Activated naive CD8-positive, alpha-beta T cell treated with anti-CD3 and anti-CD28 coated beads for 36 hours (primary cell): Measurements from ENCODE around the gene FANCC. TPM values are rescaled to one million over a fixed set of nuclear protein-coding genes. Genes with fewer than 3 reads are reported as not detected.

Experiments
- DNase-seq: peaks from one replicate; pipeline ENCODE4 v3.0.0; 2021
- H3K27ac Mint-ChIP-seq: one replicate; pipeline ENCODE4 v1.8.0; 2022; ENCODE audit warnings: mild to moderate bottlenecking, moderate library complexity, mixed read lengths
- H3K27me3 Mint-ChIP-seq: one replicate; pipeline ENCODE4 v1.8.0; 2022; ENCODE audit warnings: mild to moderate bottlenecking, mixed read lengths
- H3K36me3 Mint-ChIP-seq: one replicate; pipeline ENCODE4 v1.8.0; 2021; ENCODE audit warnings: mild to moderate bottlenecking, mixed read lengths
- H3K4me1 Mint-ChIP-seq: one replicate; pipeline ENCODE4 v1.8.0; 2021; ENCODE audit warnings: mixed read lengths
- H3K4me3 Mint-ChIP-seq: one replicate; pipeline ENCODE4 v1.8.0; 2022; ENCODE audit warnings: mild to moderate bottlenecking, moderate library complexity, mixed read lengths
- H3K9me3 Mint-ChIP-seq: one replicate; pipeline ENCODE4 v1.8.0; 2022; ENCODE audit warnings: mixed read lengths
- total RNA-seq, 2 experiments: library from RNA; stranded (reverse); gene quantifications; one replicate each; pipeline ENCODE4 v1.2.3, GENCODE V29; 2021

Gene FANCC
- total RNA-seq, 2 experiments from 2014 or later = 16.0 to 16.5 TPM

GRCh38 chr9:95155220-95155619, 162.3 kb downstream of the FANCC start:
- H3K27me3 Mint-ChIP-seq = no peaks in the 10 kb centered on the region

DNA sequence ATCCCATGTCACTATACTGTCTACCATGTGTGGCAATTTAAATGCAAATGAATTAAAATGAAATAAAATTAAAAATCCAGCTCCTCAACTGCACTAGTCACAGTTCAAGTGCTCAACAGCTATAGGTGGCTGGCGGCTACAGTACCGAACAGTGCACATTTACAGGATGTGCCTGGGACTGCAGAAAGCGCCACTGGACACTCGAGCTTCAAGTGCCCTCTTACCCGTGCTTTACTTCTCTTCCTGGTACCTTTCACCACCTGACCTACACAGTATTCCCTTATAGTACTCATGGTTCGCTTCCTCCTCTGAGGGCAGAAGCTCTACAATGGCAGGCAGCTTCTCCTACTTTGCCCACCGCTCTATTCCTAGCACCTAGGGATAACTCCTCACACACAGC, 166.6 kb downstream of the FANCC start:
- H3K9me3 Mint-ChIP-seq = no peaks in the 10 kb centered on the region
- peaks cover 7% of the 10 kb centered on the region for H3K4me1 Mint-ChIP-seq
- no peak for DNase-seq
- no peaks in the 10 kb centered on the region for H3K27me3 Mint-ChIP-seq
- H3K4me3 Mint-ChIP-seq = no peak overlapping the region
- H3K36me3 Mint-ChIP-seq = peaks cover 3% of the 10 kb centered on the region
- no peak overlapping the region for H3K27ac Mint-ChIP-seq

More at GRCh38 chr9:95155220-95155619, 162.3 kb downstream of the FANCC start:
- Mint-ChIP-seq H3K4me3 (no peak overlapping the region), H3K36me3 (peaks cover 12% of the 10 kb centered on the region), H3K4me1 (peaks cover 10% of the 10 kb centered on the region), H3K9me3 (no peaks in the 10 kb centered on the region), H3K27ac (no peak overlapping the region)
- no peak for DNase-seq

GRCh38 chr9:95148208-95148520, 169.3 kb downstream of the FANCC start:
- H3K27ac Mint-ChIP-seq = no peak overlapping the region
- H3K4me3 Mint-ChIP-seq = no peak overlapping the region
- H3K9me3 Mint-ChIP-seq = no peaks in the 10 kb centered on the region
- H3K4me1 Mint-ChIP-seq = peaks cover 4% of the 10 kb centered on the region
- H3K27me3 Mint-ChIP-seq = no peaks in the 10 kb centered on the region
- DNase-seq = no peak
- peaks cover 6% of the 10 kb centered on the region for H3K36me3 Mint-ChIP-seq

DNA sequence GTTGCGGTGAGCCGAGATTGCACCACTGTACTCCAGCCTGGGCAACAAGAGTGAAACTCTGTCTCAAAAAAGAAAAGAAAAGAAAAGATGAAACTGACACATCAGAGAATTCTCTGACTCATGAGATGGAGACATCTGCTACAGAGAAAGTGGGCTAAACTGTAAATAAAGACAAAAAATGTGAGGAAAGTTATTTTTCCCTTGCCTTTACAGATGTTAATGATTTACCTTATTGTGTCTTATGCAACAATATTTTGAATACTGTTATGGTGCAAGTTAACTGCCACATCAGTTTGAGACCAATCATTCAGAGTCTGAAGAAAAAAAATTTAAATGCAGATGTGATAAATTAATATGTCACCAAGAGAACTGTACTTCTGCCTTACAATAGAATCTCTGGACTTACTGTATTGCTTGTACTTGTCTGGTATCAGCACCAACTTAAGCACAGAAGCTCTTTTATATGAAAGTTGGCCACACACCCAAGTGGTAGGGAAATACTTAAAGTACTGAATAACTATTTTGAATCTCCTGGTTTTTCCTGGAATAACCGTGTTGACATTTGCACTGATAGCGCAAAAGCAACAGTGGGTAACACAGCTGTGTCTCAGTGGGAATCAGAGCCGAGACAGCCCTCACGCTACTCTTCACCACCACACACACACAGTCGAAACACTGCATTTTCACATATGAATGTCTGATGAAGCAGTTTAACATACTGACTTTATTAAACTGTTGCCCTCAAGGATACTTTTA, 169.9 kb downstream of the FANCC start:
- no peak for DNase-seq
- no peak overlapping the region for H3K4me3 Mint-ChIP-seq
- H3K4me1 Mint-ChIP-seq = peaks cover 4% of the 10 kb centered on the region
- H3K27me3 Mint-ChIP-seq = no peaks in the 10 kb centered on the region
- no peaks in the 10 kb centered on the region for H3K9me3 Mint-ChIP-seq
- no peak overlapping the region for H3K27ac Mint-ChIP-seq
- H3K36me3 Mint-ChIP-seq = peaks cover 6% of the 10 kb centered on the region

DNA sequence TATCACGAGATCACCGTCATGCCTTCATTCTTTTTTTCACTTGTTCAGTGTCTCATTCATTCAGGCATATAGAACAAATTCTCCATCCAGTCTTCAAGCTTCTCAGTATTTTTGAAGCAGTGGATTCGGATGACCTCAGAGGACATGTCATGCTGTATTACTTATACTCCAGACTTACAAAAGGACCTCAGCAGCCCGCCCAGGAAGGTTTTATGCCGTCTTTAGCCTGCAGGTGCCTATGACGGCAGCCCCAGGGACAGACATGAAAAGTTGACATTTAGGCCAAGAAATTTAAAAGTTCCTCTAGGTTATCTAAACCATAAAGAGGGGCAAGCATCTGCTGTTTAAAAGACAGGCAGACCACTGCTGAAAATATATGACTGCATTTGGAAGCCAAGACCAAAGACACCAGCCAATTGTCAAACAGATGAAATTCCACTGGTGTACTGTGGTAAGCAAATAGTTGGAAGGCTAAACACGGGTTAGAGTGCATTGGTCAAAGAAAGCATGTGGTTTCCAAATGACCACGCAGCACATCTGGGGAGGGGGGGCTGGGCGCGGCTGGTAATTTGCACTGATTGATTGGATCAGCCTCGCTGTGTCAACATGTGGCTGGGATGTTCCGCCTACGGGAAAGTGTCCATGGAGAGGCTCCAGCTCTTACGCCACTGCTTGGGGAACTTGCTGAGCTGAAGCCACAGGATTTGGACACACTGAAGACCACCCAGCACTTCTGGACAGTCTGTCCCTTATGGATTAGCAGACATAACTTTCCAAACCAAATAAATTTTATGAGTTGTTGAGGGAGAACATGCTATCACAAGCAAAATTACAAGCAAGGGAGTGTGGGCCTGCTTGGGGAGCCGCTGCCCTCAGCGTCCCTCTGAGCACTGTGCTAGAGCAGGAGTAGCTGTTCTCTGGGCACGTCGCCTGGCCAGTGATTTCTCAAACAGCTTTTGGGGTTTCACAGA, 173.6 kb downstream of the FANCC start:
- Mint-ChIP-seq H3K27me3 (no peaks in the 10 kb centered on the region), H3K36me3 (peaks cover 6% of the 10 kb centered on the region), H3K9me3 (no peaks in the 10 kb centered on the region), H3K27ac (no peak overlapping the region), H3K4me3 (no peak overlapping the region), H3K4me1 (peaks cover 4% of the 10 kb centered on the region)
- no peak for DNase-seq

- no peak overlapping the region for H3K27ac Mint-ChIP-seq
- no peak overlapping the region for H3K4me3 Mint-ChIP-seq
- no peaks in the 10 kb centered on the region for H3K9me3 Mint-ChIP-seq
- H3K4me1 Mint-ChIP-seq = peaks cover under 1% of the 10 kb centered on the region
- H3K36me3 Mint-ChIP-seq = peaks cover 6% of the 10 kb centered on the region
- no peak for DNase-seq
- H3K27me3 Mint-ChIP-seq = no peaks in the 10 kb centered on the region
Measured at GRCh38 chr9:95142728-95143127, 174.8 kb downstream of the FANCC start.

DNA sequence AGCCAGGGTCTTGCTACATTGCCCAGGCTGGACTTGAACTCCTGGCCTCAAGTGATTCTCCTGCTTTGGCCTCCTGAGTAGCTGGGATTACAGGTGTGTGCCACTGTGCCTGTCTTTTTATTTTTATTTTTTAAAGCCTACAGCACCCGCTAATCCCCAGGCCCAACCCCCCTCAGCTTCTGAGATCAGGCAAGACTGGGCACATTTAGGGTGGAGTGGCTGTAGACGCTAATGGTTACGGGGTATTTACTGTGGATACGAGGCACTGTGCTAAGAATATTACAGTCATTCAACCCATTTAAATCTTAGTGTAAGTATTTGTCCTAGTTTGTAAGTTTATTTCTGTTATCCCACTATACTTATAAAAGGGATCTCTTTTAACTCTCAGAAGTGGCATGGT, 175.2 kb downstream of the FANCC start:
- H3K4me3 Mint-ChIP-seq = no peak overlapping the region

DNA sequence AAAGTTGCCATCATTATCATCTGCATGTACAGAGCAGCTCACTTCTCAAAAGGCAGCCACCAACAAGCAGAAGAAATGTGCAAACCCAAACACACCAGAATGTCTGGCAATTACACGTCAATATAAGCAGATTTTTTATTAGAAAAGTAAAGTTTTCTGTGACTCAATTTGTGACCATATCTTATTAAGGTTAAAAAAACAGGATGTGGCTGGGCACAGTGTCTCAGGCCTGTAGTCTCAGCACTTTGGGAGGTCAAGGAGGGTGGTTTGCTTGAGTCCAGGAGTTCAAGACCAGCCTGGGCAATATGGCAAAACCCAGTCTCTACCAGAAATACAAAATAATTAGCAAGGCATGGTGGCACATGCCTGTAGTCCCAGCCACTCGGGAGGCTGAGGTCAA, 176.7 kb downstream of the FANCC start:
- no peaks in the 10 kb centered on the region for H3K4me1 Mint-ChIP-seq
- no peak overlapping the region for H3K27ac Mint-ChIP-seq
- H3K27me3 Mint-ChIP-seq = no peaks in the 10 kb centered on the region
- DNase-seq = no peak
- no peak overlapping the region for H3K4me3 Mint-ChIP-seq
- H3K36me3 Mint-ChIP-seq = peaks cover 6% of the 10 kb centered on the region
- H3K9me3 Mint-ChIP-seq = no peaks in the 10 kb centered on the region

More for the DNA sequence above, 175.2 kb downstream of the FANCC start:
- H3K9me3 Mint-ChIP-seq = no peaks in the 10 kb centered on the region
- no peaks in the 10 kb centered on the region for H3K27me3 Mint-ChIP-seq
- no peak overlapping the region for H3K27ac Mint-ChIP-seq
- DNase-seq = no peak
- H3K36me3 Mint-ChIP-seq = peaks cover 6% of the 10 kb centered on the region
- H3K4me1 Mint-ChIP-seq = no peaks in the 10 kb centered on the region

DNA sequence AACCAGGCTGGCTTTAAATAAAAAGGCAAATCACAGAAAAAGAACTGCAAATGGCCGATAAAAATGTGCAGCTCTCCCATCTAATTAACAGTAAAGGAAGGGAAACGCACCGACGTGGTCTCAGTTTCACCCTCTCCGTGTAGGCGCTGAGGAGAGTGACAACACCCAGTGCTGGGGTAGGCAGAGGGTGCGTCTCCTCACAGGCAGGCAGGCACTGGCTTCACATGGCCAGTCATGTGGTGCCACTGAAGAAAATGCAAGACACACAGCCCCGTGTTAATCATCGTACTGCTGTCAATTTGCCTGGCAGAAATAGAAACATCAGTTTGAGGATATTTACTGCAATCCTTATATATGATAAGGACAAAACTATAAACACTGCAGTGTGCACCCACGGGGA, 178.4 kb downstream of the FANCC start:
- Mint-ChIP-seq H3K27me3 (no peaks in the 10 kb centered on the region), H3K27ac (no peak overlapping the region), H3K9me3 (no peaks in the 10 kb centered on the region), H3K4me1 (no peaks in the 10 kb centered on the region), H3K4me3 (no peak overlapping the region), H3K36me3 (peaks cover 2% of the 10 kb centered on the region)
- DNase-seq = no peak

- Mint-ChIP-seq H3K4me1 (no peaks in the 10 kb centered on the region), H3K4me3 (no peak overlapping the region), H3K27ac (no peak overlapping the region), H3K9me3 (no peaks in the 10 kb centered on the region), H3K27me3 (no peaks in the 10 kb centered on the region), H3K36me3 (peaks cover 2% of the 10 kb centered on the region)
- no peak for DNase-seq
Measured at GRCh38 chr9:95138474-95138873, 179.0 kb downstream of the FANCC start.

DNA sequence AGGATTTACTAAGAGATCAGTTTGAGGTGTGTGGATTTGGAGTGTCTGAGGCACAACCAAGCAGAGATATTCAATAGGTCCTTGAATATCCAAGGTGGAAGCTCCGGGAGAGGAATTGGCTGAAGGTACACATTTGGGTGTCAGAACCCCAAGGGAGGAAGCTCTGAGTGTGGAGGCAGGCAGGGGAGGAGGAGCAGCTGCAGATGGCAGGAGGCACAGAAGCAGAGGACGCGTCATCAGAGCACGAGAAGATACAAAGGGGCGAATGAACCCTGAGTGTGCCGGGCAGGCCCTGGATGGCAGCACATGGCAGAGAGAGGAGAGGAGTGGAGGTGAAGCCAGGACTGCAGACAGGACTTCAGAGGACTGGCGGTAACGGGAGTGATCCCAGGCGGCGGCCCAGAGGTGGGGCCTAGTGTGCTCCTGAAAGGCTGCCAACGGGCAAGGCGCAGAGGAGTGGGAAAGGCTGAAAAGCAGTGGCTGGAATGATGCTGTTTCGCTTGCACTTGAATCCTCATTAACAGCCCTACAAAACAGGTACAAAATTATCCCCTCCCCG, 179.8 kb downstream of the FANCC start:
- Mint-ChIP-seq H3K27ac (peak overlapping the region; percentile 13), H3K27me3 (no peaks in the 10 kb centered on the region), H3K4me3 (no peak overlapping the region), H3K9me3 (no peaks in the 10 kb centered on the region), H3K4me1 (no peaks in the 10 kb centered on the region), H3K36me3 (peaks cover 2% of the 10 kb centered on the region)
- DNase-seq = no peak

- no peak overlapping the region for H3K4me3 Mint-ChIP-seq
- no peaks in the 10 kb centered on the region for H3K27me3 Mint-ChIP-seq
- no peak for DNase-seq
- H3K4me1 Mint-ChIP-seq = no peaks in the 10 kb centered on the region
- peaks cover 2% of the 10 kb centered on the region for H3K36me3 Mint-ChIP-seq
- no peaks in the 10 kb centered on the region for H3K9me3 Mint-ChIP-seq
- no peak overlapping the region for H3K27ac Mint-ChIP-seq
Measured at GRCh38 chr9:95135756-95136155, 181.8 kb downstream of the FANCC start.

DNA sequence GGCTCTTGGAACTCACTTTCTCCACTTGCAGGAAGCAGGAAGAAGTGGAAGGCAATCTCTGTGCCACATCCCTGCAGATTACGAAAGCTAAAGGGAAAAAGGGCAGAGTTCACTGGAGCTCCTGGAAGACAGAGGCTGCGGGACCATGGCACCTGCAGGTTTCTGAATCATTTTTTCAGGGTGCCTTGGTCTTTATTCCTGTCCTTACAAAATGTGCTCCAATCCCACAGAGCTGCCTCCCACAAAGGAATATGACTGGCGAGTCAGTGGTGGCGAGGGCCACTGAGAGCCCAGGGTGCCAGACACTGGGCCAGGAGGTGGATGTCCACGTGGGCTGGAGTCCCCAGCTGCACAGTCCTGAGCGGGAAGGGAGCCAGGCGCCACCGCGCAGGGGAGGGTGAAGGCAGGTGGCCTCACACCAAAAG, 183.0 kb downstream of the FANCC start:
- H3K27me3 Mint-ChIP-seq = no peaks in the 10 kb centered on the region

GRCh38 chr9:95133325-95133705, 184.2 kb downstream of the FANCC start:
- H3K4me1 Mint-ChIP-seq = no peaks in the 10 kb centered on the region
- H3K27me3 Mint-ChIP-seq = no peaks in the 10 kb centered on the region
- no peak overlapping the region for H3K27ac Mint-ChIP-seq
- peaks cover 2% of the 10 kb centered on the region for H3K36me3 Mint-ChIP-seq
- H3K9me3 Mint-ChIP-seq = no peaks in the 10 kb centered on the region
- H3K4me3 Mint-ChIP-seq = no peak overlapping the region
- no peak for DNase-seq

More for the DNA sequence above, 183.0 kb downstream of the FANCC start:
- no peak overlapping the region for H3K27ac Mint-ChIP-seq
- H3K4me1 Mint-ChIP-seq = no peaks in the 10 kb centered on the region
- H3K36me3 Mint-ChIP-seq = peaks cover 2% of the 10 kb centered on the region
- no peaks in the 10 kb centered on the region for H3K9me3 Mint-ChIP-seq
- DNase-seq = no peak
- H3K4me3 Mint-ChIP-seq = no peak overlapping the region
